Measurements from ENCODE around the gene PCDH1.

- no peak for TF ChIP-seq CTCF (conservative IDR thresholded peaks at IDR 0.05)
- no peak for TF ChIP-seq ZFX (IDR thresholded peaks at IDR 0.05)
Observed at GRCh38 chr5:141821430-141821925, 56.7 kb downstream of the PCDH1 start.

Measured in C4-2B (cell line).